PC-3 (cell line): Measurements from ENCODE around the gene SLMAP. TPM values are rescaled to one million over a fixed set of nuclear protein-coding genes. Genes with fewer than 3 reads are reported as not detected.
A peak's percentile ranks its signal among the peaks of the same experiment; 100 is the strongest.
"Not testable (repeated sequence)": the region's sequence is repeated elsewhere in the genome, so short reads cannot be mapped to it uniquely, and the experiment has no call there.

Experiments used
- ATAC-seq: fragments of 200-7000 bp; cut with Tn5 transposase; 2 replicates; pipeline ENCODE4 v1.9.1; 2020; ENCODE audit warnings: mild to moderate bottlenecking, moderate library complexity
- BruUV-seq: library from RNA; stranded (reverse); fragments of 400-500 nt; replicated peaks from 2 replicates; lab custom pipeline; 2021; lab: Mats Ljungman, UMichigan
- CTCF ChIA-PET: fragments of 300-600 bp; sonication (Branson Sonifier 250); formaldehyde crosslinking; loops from one replicate; lab custom pipeline; 2022; ENCODE audit warnings: antibody characterized with exemption; lab: Charles Lee
- POLR2A ChIA-PET: fragments of 300-600 bp; sonication (Branson Sonifier 250); formaldehyde crosslinking; loops from one replicate; lab custom pipeline; 2022; ENCODE audit warnings: antibody characterized with exemption; ENCODE audit not compliant: unreplicated experiment; lab: Charles Lee
- DNase-seq: peaks from one replicate; pipeline ENCODE4 v3.0.0-alpha.2; 2015
- H2AFZ ChIP-seq: fragments of 300-600 bp; sonication (generic); 2 replicates; pipeline ENCODE4 v1.6.0; 2016; ENCODE audit warnings: antibody characterized with exemption, low read length
- H3F3A ChIP-seq: fragments of 300-600 bp; sonication (generic); one replicate; pipeline ENCODE4 v1.6.0; 2017; ENCODE audit warnings: antibody characterized with exemption, low read length, control low read depth, mild to moderate bottlenecking; ENCODE audit not compliant: unreplicated experiment
- H3K27ac ChIP-seq: fragments of 300-600 bp; sonication (generic); 2 replicates; pipeline ENCODE4 v1.5.1; 2016; ENCODE audit warnings: mild to moderate bottlenecking, low read length
- H3K27me3 ChIP-seq: fragments of 300-600 bp; sonication (generic); 2 replicates; pipeline ENCODE4 v1.6.1; 2016; ENCODE audit warnings: low read length, mixed read lengths
- H3K36me3 ChIP-seq: fragments of 300-600 bp; sonication (generic); 2 replicates; pipeline ENCODE4 v1.6.1; 2016; ENCODE audit warnings: low read depth, mixed run types, low read length, mixed read lengths
- H3K4me1 ChIP-seq: fragments of 300-600 bp; sonication (generic); 2 replicates; pipeline ENCODE4 v1.5.1; 2016; ENCODE audit warnings: low read length; ENCODE audit not compliant: insufficient read depth
- H3K4me2 ChIP-seq: fragments of 300-600 bp; sonication (generic); 2 replicates; pipeline ENCODE4 v1.6.0; 2016; ENCODE audit warnings: low read length
- H3K4me3 ChIP-seq: fragments of 300-600 bp; sonication (generic); 2 replicates; pipeline ENCODE4 v1.5.1; 2016; ENCODE audit warnings: mild to moderate bottlenecking, low read length, mixed read lengths
- H3K79me2 ChIP-seq: fragments of 300-600 bp; sonication (generic); 2 replicates; pipeline ENCODE4 v1.6.1; 2017; ENCODE audit warnings: low read length, mixed read lengths
- H3K9ac ChIP-seq: fragments of 300-600 bp; sonication (generic); 2 replicates; pipeline ENCODE4 v1.6.0; 2016; ENCODE audit warnings: mild to moderate bottlenecking, low read length
- H3K9me2 ChIP-seq: fragments of 300-600 bp; sonication (generic); replicated peaks from 2 replicates; pipeline ENCODE4 v1.6.1; 2016; ENCODE audit warnings: mixed run types, low read length, mixed read lengths
- H3K9me3 ChIP-seq: fragments of 300-600 bp; sonication (generic); 2 replicates; pipeline ENCODE4 v1.6.1; 2016; ENCODE audit warnings: low read length, mixed read lengths
- H4K20me1 ChIP-seq: fragments of 300-600 bp; sonication (generic); 2 replicates; pipeline ENCODE4 v1.6.1; 2016; ENCODE audit warnings: low read length, mixed read lengths
- EZH2 ChIP-seq: fragments of 300-600 bp; sonication (generic); IDR thresholded peaks from one replicate; pipeline ENCODE4 v1.6.1; 2017; ENCODE audit warnings: antibody characterized with exemption, mild to moderate bottlenecking, low read length; ENCODE audit not compliant: unreplicated experiment
- EZH2phosphoT487 ChIP-seq: fragments of 300-600 bp; sonication (generic); IDR thresholded peaks from 2 replicates; pipeline ENCODE4 v1.6.1; 2018; ENCODE audit warnings: mild to moderate bottlenecking, antibody characterized with exemption, low read length, borderline replicate concordance
- intact Hi-C: fragments of 100-400 bp; cut with micrococcal nuclease; formaldehyde crosslinking; loops from 2 replicates; pipeline ENCODE4 v1.9.0; 2023
- total RNA-seq: library from RNA; depleted of rRNA; stranded (reverse); fragments of >200 nt; gene quantifications from 2 replicates; pipeline ENCODE4 v1.2.3, GENCODE V29; 2014
- TF ChIP-seq, protein P1 (sequence below): fragments of 300-600 bp; sonication (generic); conservative IDR thresholded peaks from 2 replicates; pipeline ENCODE4 v1.5.1; 2017; ENCODE audit warnings: antibody characterized with exemption, low read depth, mild to moderate bottlenecking, low read length

SLMAP gene
- total RNA-seq, 1 experiment from 2014 or later: 60.0 TPM

GRCh38 chr3:57863380-57863779 lies 107.3 kb downstream of the SLMAP start:
- Histone ChIP-seq H3K27ac (no peak overlapping the region), H3K9me2 (no peaks in the 10 kb centered on the region), H3K4me3 (no peak overlapping the region), H3K9ac (no peak overlapping the region), H3K79me2 (no peaks in the 10 kb centered on the region), H4K20me1 (no peaks in the 10 kb centered on the region), H3K4me1 (no peaks in the 10 kb centered on the region), H2AFZ (no peak overlapping the region), H3F3A (no peaks in the 10 kb centered on the region), H3K9me3 (no peaks in the 10 kb centered on the region), H3K36me3 (peaks cover 32% of the 10 kb centered on the region), H3K4me2 (no peak overlapping the region), H3K27me3 (no peaks in the 10 kb centered on the region)
- ATAC-seq (no peak), DNase-seq (no peak)
- TF ChIP-seq EZH2phosphoT487 (no peak), EZH2 (no peak)
- TF ChIP-seq, protein P1, sequence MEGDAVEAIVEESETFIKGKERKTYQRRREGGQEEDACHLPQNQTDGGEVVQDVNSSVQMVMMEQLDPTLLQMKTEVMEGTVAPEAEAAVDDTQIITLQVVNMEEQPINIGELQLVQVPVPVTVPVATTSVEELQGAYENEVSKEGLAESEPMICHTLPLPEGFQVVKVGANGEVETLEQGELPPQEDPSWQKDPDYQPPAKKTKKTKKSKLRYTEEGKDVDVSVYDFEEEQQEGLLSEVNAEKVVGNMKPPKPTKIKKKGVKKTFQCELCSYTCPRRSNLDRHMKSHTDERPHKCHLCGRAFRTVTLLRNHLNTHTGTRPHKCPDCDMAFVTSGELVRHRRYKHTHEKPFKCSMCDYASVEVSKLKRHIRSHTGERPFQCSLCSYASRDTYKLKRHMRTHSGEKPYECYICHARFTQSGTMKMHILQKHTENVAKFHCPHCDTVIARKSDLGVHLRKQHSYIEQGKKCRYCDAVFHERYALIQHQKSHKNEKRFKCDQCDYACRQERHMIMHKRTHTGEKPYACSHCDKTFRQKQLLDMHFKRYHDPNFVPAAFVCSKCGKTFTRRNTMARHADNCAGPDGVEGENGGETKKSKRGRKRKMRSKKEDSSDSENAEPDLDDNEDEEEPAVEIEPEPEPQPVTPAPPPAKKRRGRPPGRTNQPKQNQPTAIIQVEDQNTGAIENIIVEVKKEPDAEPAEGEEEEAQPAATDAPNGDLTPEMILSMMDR: no peak
- intact Hi-C loops: loop anchor here (10.0 kb wide), 1 partner anchor 141 kb away; the partner anchor contains the start of gene FLNB
- CTCF ChIA-PET: no interaction called here
- POLR2A ChIA-PET: no interaction called here
- BruUV-seq: no TSS peak

DNA sequence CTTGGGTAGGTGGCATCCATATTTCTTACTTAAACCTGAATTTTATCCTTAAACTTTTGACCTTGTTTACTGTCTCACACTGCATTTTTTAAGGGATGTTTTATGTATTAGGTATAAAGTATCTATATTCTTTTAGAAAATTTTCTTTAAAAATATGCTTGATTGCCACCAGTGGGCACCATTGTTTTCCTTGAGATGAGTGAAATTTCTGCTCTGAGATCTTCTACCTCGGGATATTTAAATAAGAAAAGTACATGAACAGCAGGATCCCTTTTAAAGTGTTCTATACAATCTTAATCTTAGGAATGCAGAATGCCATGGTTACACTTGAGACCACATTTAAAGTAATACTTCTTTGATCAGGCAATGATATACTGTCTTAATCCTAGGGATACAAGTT lies 108.7 kb downstream of the SLMAP start:
- no peaks in the 10 kb centered on the region for H3K27me3 ChIP-seq
- BruUV-seq: no TSS peak
- no peak; the same call in 1 of the 2 replicates for ATAC-seq
- no peak overlapping the region for H3K4me3 ChIP-seq
- no peak overlapping the region for H3K9ac ChIP-seq
- no peaks in the 10 kb centered on the region for H3F3A ChIP-seq
- no peak overlapping the region for H2AFZ ChIP-seq
- peak; percentile 41 for DNase-seq
- peaks cover 24% of the 10 kb centered on the region for H3K36me3 ChIP-seq
- no peaks in the 10 kb centered on the region for H3K79me2 ChIP-seq
- H3K9me2 ChIP-seq: no peaks in the 10 kb centered on the region
- CTCF ChIA-PET: no interaction called here
- H3K4me1 ChIP-seq: no peaks in the 10 kb centered on the region
- H3K27ac ChIP-seq: no peak overlapping the region
- POLR2A ChIA-PET: no interaction called here
- H3K4me2 ChIP-seq: no peak overlapping the region
- intact Hi-C loops: loop anchor here (2.0 to 10.0 kb wide), 2 partner anchors 46 to 140 kb away; partner anchors contain the start of gene FLNB
- H3K9me3 ChIP-seq: no peaks in the 10 kb centered on the region
- H4K20me1 ChIP-seq: no peaks in the 10 kb centered on the region
- TF ChIP-seq EZH2phosphoT487: no peak
- TF ChIP-seq, protein P1: peak; percentile 58
- TF ChIP-seq EZH2: no peak

DNA sequence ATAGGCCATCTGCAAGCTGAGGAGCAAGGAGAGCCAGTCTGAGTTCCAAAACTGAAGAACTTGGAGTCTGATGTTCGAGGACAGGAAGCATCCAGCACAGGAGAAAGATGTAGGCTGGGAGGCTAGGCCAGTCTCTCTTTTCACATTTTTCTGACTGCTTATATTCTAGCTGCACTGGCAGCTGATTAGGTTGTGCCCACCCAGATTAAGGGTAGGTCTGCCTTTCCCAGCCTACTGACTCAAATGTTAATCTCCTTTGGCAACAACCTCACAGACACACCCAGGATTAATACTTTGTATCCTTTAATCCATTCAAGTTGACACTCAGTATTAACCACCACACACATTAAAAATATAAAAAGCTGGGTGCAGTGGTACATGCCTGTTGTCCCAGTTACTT lies 113.0 kb downstream of the SLMAP start:
- H3K27ac ChIP-seq, H3K9ac ChIP-seq, H3K4me1 ChIP-seq, H3K79me2 ChIP-seq, H3F3A ChIP-seq, H3K9me3 ChIP-seq, H3K27me3 ChIP-seq, POLR2A ChIA-PET, H3K4me2 ChIP-seq, H2AFZ ChIP-seq, H3K4me3 ChIP-seq, ATAC-seq, CTCF ChIA-PET, DNase-seq, H4K20me1 ChIP-seq, H3K9me2 ChIP-seq, BruUV-seq: not testable (repeated sequence)
- intact Hi-C loops: loop anchor here (10.0 kb wide), 1 partner anchor 136 kb away; the partner anchor contains the start of gene FLNB
- H3K36me3 ChIP-seq: peaks cover 25% of the 10 kb centered on the region
